ENCODE measurements around the gene SLC25A51.

Gene SLC25A51

DNA sequence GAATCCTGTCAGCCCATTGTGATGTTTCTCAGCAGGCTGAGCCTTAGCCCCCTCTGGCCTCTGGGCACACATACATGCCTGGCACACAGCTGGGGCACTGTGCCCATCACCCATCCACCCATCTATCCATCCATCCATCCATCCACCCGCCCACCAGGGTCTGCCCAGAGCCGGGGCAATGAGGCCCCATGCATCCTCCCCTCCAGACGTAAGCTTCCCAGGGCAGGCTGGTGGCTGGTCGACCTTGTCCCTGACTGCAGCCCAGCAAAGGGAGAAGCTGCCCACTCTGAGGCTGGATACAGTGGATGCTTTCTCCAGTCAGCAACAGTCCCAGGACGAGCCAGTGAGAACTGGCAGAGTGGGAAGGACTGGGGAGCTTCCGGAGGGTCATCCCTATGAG lies 21.1 kb upstream of the SLC25A51 start:
- no peaks in the 10 kb centered on the region for H3K27me3 ChIP-seq
- no peak overlapping the region for H3K4me3 ChIP-seq
- H4K20me1 ChIP-seq, result peaks cover 0 to 18% (median 0%) of the 10 kb centered on the region in 11 experiments; a peak in 5 of 22 replicates
- H3K4me2 ChIP-seq, result no peak overlapping the region
- no peaks in the 10 kb centered on the region for H3K9me3 ChIP-seq (replicated peaks in 1 of 11)
- H3K9ac ChIP-seq, result no peak overlapping the region; a peak in 1 of 22 replicates
- TF ChIP-seq Cebpa-rat (IDR thresholded peaks at IDR 0.05), result no peak
- H3K27ac ChIP-seq, result no peak overlapping the region
- peaks cover 41 to 50% (median 45%) of the 10 kb centered on the region in 10 experiments for H3K4me1 ChIP-seq
- H3K36me3 ChIP-seq, result no peaks in the 10 kb centered on the region; a peak in 1 of 22 replicates

GRCh38 chr9:37924538-37924937 lies 20.6 kb upstream of the SLC25A51 start:
- no peaks in the 10 kb centered on the region for H3K27me3 ChIP-seq
- peaks cover 37 to 46% (median 40%) of the 10 kb centered on the region in 10 experiments for H3K4me1 ChIP-seq
- no peaks in the 10 kb centered on the region; a peak in 1 of 22 replicates for H3K36me3 ChIP-seq
- no peak overlapping the region for H3K27ac ChIP-seq
- no peak for TF ChIP-seq Cebpa-rat (IDR thresholded peaks at IDR 0.05)
- no peak overlapping the region; a peak in 1 of 22 replicates for H3K9ac ChIP-seq
- no peak overlapping the region for H3K4me2 ChIP-seq
- H3K9me3 ChIP-seq (replicated peaks in 1 of 11), result no peaks in the 10 kb centered on the region
- H4K20me1 ChIP-seq, result peaks cover 0 to 18% (median 0%) of the 10 kb centered on the region in 11 experiments; a peak in 5 of 22 replicates
- no peak overlapping the region for H3K4me3 ChIP-seq

GRCh38 chr9:37923796-37924427 lies 20.0 kb upstream of the SLC25A51 start:
- TF ChIP-seq Cebpa-rat (IDR thresholded peaks at IDR 0.05), result no peak
- H3K4me2 ChIP-seq, result no peak overlapping the region
- peaks cover 30 to 39% (median 34%) of the 10 kb centered on the region in 10 experiments for H3K4me1 ChIP-seq
- H3K4me3 ChIP-seq, result no peak overlapping the region
- peaks cover 0 to 18% (median 0%) of the 10 kb centered on the region in 11 experiments; a peak in 5 of 22 replicates for H4K20me1 ChIP-seq
- H3K27me3 ChIP-seq, result no peaks in the 10 kb centered on the region
- H3K27ac ChIP-seq, result no peak overlapping the region
- H3K36me3 ChIP-seq, result no peaks in the 10 kb centered on the region; a peak in 1 of 22 replicates
- H3K9ac ChIP-seq, result no peak overlapping the region
- no peaks in the 10 kb centered on the region for H3K9me3 ChIP-seq (replicated peaks in 1 of 11)

GRCh38 chr9:37923118-37923795 lies 19.3 kb upstream of the SLC25A51 start:
- Histone ChIP-seq H3K4me2 (no peak overlapping the region), H3K9ac (no peak overlapping the region)
- no peak for TF ChIP-seq Cebpa-rat (IDR thresholded peaks at IDR 0.05)

GRCh38 chr9:37922363-37923117 lies 18.6 kb upstream of the SLC25A51 start:
- H4K20me1 ChIP-seq, result peaks cover 0 to 18% (median 0%) of the 10 kb centered on the region in 11 experiments; a peak in 5 of 22 replicates
- no peaks in the 10 kb centered on the region for H3K27me3 ChIP-seq
- no peak overlapping the region for H3K27ac ChIP-seq
- H3K4me2 ChIP-seq, result no peak overlapping the region
- H3K9me3 ChIP-seq (replicated peaks in 1 of 11), result no peaks in the 10 kb centered on the region
- no peaks in the 10 kb centered on the region; a peak in 1 of 22 replicates for H3K36me3 ChIP-seq
- H3K9ac ChIP-seq, result no peak overlapping the region
- H3K4me3 ChIP-seq, result no peak overlapping the region
- peaks cover 17 to 29% (median 20%) of the 10 kb centered on the region in 10 experiments for H3K4me1 ChIP-seq
- TF ChIP-seq Cebpa-rat (IDR thresholded peaks at IDR 0.05), result no peak

More at GRCh38 chr9:37923118-37923795, 19.3 kb upstream of the SLC25A51 start:
- Histone ChIP-seq H3K27ac (no peak overlapping the region), H3K4me1 (peaks cover 24 to 33% (median 27%) of the 10 kb centered on the region in 10 experiments), H3K9me3 (replicated peaks in 1 of 11) (no peaks in the 10 kb centered on the region), H3K36me3 (no peaks in the 10 kb centered on the region; a peak in 1 of 22 replicates), H3K4me3 (no peak overlapping the region), H3K27me3 (no peaks in the 10 kb centered on the region), H4K20me1 (peaks cover 0 to 18% (median 0%) of the 10 kb centered on the region in 11 experiments; a peak in 5 of 22 replicates)

GRCh38 chr9:37921546-37922300 lies 17.8 kb upstream of the SLC25A51 start:
- TF ChIP-seq Cebpa-rat (IDR thresholded peaks at IDR 0.05), result no peak
- H3K4me3 ChIP-seq, result no peak overlapping the region
- peaks cover 8 to 29% (median 14%) of the 10 kb centered on the region in 10 experiments; a peak in 19 of 20 replicates for H3K4me1 ChIP-seq
- H3K36me3 ChIP-seq, result no peaks in the 10 kb centered on the region; a peak in 1 of 22 replicates
- H3K27ac ChIP-seq, result no peak overlapping the region
- no peak overlapping the region for H3K4me2 ChIP-seq
- no peak overlapping the region for H3K9ac ChIP-seq
- no peaks in the 10 kb centered on the region for H3K9me3 ChIP-seq (replicated peaks in 1 of 11)
- H3K27me3 ChIP-seq, result no peaks in the 10 kb centered on the region
- peaks cover 0 to 18% (median 0%) of the 10 kb centered on the region in 11 experiments; a peak in 5 of 22 replicates for H4K20me1 ChIP-seq

DNA sequence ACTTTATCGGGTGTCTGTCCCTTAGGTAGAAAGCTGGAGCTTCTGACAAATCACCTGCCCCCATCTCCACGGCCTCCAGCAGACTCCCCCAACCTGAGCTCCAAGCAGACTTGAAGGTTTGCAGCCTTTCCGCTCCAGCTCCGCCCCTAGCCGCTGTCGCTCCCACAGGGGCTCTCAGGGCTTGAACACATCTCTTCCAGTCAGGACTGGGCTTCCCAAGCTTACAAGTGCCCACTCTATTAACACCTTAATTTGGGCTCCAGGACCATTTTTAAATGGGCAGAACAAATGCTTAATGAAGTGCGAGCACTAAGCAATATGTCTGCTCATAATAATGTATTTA lies 17.2 kb upstream of the SLC25A51 start:
- H3K4me2 ChIP-seq, result no peak overlapping the region
- no peaks in the 10 kb centered on the region for H3K27me3 ChIP-seq
- TF ChIP-seq Cebpa-rat (IDR thresholded peaks at IDR 0.05), result no peak
- H4K20me1 ChIP-seq, result peaks cover 0 to 18% (median 0%) of the 10 kb centered on the region in 11 experiments; a peak in 3 of 22 replicates
- H3K36me3 ChIP-seq, result no peaks in the 10 kb centered on the region; a peak in 1 of 22 replicates
- H3K4me1 ChIP-seq, result peaks cover 3 to 23% (median 9%) of the 10 kb centered on the region in 10 experiments; a peak in 19 of 20 replicates
- H3K27ac ChIP-seq, result no peak overlapping the region
- H3K4me3 ChIP-seq, result no peak overlapping the region
- H3K9me3 ChIP-seq (replicated peaks in 1 of 11), result no peaks in the 10 kb centered on the region
- no peak overlapping the region for H3K9ac ChIP-seq

DNA sequence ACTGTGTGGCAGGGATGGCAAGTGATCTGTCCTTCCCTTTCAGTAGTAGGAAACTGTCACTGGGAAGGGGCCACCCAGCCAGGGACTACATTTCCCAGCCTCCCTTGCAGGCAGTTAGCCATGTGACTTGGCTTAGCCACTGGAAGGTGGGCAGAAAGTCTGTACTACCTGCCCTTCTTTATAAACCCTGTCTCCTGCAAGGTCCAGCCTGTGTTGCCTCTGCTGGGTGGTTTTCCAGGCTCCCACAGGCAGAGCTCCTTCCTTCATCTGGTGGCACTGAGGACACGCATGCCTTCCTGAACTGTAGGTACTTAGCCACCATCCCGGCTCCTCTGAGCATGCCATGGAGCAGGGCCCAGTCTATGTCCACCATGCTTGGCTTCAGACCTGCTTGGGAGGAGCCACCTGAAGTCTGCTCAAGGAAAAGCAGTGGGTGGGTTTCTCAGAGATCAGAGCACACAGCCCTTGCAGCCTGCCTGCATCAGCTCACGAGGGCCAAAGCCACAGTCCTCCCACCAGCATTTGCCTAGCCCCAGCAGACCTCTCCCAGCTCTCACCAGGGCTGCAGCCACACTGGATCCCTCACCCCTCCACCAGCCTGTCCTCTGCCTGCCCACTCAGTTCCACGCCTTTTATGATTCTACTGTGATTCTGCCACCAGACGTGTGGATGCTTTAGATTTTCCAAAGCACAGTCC lies 16.7 kb upstream of the SLC25A51 start:
- H3K4me2 ChIP-seq, result no peak overlapping the region
- H3K27ac ChIP-seq, result no peak overlapping the region
- H3K9ac ChIP-seq, result no peak overlapping the region
- H3K36me3 ChIP-seq, result no peaks in the 10 kb centered on the region; a peak in 1 of 22 replicates
- H3K4me3 ChIP-seq, result no peak overlapping the region
- H3K4me1 ChIP-seq, result peaks cover 0 to 18% (median 3%) of the 10 kb centered on the region in 10 experiments; a peak in 15 of 20 replicates
- no peaks in the 10 kb centered on the region for H3K27me3 ChIP-seq
- H3K9me3 ChIP-seq (replicated peaks in 1 of 11), result no peaks in the 10 kb centered on the region
- H4K20me1 ChIP-seq, result peaks cover 0 to 18% (median 0%) of the 10 kb centered on the region in 11 experiments; a peak in 2 of 22 replicates
- no peak for TF ChIP-seq Cebpa-rat (IDR thresholded peaks at IDR 0.05)
